22Rv1 (cell line): ENCODE results near the gene CLASP1.

Source experiments
- ZFX ChIP-seq: fragments of 450-650 bp; IDR thresholded peaks from 2 replicates; pipeline ENCODE4 v1.6.1; 2017; ENCODE audit warnings: antibody characterized with exemption, borderline replicate concordance
- TF ChIP-seq, protein P1 (sequence below): fragments of 450-650 bp; IDR thresholded peaks from 2 replicates; pipeline ENCODE4 v1.5.1; 2017; ENCODE audit warnings: mild to moderate bottlenecking

- TF ChIP-seq, protein P1, sequence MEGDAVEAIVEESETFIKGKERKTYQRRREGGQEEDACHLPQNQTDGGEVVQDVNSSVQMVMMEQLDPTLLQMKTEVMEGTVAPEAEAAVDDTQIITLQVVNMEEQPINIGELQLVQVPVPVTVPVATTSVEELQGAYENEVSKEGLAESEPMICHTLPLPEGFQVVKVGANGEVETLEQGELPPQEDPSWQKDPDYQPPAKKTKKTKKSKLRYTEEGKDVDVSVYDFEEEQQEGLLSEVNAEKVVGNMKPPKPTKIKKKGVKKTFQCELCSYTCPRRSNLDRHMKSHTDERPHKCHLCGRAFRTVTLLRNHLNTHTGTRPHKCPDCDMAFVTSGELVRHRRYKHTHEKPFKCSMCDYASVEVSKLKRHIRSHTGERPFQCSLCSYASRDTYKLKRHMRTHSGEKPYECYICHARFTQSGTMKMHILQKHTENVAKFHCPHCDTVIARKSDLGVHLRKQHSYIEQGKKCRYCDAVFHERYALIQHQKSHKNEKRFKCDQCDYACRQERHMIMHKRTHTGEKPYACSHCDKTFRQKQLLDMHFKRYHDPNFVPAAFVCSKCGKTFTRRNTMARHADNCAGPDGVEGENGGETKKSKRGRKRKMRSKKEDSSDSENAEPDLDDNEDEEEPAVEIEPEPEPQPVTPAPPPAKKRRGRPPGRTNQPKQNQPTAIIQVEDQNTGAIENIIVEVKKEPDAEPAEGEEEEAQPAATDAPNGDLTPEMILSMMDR = no peak
- TF ChIP-seq ZFX = no peak
Measured at GRCh38 chr2:121558329-121558728, 90.9 kb downstream of the CLASP1 start.
